ENCODE data around the gene KMT2D.

The KMT2D gene

DNA sequence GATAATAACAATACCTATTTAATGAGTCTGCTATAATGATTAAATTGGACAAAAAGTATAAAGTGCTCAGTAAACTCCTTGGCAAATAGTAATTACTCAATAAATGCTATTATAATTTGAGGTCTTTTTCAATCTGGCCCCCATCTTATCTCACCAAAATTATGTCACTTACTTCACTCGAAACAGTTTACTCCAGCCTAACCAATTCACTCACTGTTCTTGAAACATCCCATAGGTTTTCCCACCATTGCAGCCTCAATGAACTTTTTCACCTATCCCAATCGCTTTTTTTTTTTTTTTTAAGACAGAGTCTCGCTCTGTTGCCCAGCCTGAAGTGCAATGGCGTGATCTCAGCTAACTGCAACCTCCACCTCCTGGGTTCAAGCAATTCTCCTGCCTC is 24.6 kb downstream of the KMT2D start:
- DNase-seq (ENCODE audit: low read depth), result no peak

DNA sequence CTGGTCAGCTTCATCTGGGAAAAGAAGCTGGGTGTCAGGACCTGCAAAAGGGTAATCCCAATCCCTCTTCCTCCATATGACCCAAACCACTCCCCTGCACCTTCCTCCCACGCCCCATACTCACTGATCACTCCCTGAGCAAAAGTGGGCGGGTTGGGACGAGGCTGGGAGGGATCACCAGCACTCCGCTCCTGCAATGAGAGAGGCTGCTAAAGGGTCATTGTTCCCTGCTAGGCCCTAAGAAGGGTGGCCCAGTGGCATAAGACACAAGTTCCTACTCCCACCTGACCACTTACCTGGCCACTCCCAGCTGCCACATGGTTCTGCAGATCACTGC is 26.3 kb downstream of the KMT2D start:
- DNase-seq (ENCODE audit: low read depth), result no peak

DNA sequence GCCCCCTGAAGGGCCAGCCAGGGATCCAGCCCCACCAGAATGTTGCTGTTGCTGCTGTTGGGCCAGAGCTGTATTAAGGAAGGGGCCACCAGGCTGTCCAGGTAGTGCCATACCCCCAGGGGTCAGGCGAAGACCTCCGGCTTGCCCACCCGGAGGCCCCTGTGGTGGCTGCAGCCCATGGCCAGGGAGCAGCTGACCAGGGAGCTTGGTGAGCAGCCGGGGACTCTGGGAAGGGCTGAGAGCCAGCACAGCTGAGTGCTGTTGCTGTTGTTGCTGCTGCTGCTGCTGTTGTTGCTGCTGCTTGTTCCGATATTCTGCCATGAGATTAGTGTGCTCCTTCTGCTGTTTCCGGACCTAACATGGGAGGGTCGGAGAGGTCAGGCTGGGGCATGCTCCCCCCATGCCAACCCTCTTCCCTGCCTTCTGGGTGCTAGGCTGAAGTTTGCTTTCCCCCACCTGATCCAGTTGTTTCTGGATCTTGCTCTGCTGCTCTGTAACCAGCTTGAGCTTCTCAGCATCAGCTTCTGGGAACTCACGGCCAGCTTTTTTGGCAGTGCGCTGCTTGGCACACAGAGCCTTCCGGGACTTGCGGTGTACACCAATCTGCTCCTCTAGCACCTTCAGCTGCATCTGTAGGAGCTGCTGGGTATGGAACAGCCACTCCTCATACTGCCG is 26.8 kb downstream of the KMT2D start:
- no peak for DNase-seq (ENCODE audit: low read depth)

DNA sequence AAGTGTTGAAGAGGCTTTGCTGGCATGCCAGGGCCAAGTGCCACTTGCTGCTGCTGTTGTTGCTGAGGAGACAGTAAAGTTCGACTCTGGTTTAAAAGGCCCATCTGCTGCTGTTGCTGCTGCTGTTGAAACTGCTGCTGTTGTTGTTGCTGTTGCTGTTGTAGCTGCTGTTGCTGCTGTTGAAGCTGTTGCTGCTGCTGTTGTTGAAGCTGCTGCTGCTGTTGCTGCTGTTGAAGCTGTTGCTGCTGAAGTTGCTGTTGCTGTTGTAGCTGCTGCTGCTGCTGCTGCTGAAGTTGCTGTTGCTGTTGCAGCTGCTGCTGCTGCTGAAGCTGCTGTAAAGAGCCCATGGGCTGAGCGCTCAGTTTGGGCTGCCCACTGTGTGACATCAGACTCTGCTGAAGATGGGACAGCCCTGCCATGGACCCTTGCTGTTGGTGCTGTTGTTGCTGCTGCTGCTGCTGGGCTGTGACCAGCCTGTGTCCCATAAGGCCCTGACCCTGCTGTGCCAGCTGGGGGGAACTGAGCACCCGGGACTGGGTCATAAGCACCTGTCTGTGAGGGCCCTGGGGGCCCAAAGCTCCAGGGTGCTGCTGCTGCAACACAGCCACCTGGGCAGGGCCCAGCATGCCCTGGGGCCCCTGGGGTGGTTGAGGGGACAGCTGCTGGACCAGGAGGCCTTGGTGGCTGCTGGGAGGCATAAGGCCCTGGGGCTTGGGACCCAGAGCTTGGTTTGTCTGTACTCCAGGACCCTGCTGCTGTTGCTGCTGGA is 27.7 kb downstream of the KMT2D start:
- no peak for DNase-seq (ENCODE audit: low read depth)

DNA sequence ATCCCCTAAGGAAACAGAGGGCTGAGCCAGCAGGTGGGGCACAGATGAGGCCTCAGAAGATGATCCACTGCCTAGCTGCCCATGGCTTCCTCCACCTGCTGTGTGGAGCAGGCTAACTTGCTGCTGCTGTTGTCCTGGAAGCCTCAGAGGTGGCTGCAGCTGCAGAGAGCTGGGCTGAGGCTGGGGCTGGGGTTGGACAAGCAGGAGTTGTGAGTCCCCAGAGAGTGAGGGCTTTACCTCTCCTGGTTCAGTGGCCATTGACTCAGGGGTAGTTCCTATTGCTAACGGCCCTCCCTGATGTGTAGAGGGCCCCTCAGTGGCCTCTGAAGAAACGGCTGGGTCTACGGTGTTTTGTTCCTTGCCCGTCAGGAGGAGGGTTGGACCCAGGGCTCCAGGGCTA is 28.3 kb downstream of the KMT2D start:
- no peak for DNase-seq (ENCODE audit: low read depth)

GRCh38 chr12:49031573-49032161 is 28.9 kb downstream of the KMT2D start:
- DNase-seq (ENCODE audit: low read depth), result no peak

DNA sequence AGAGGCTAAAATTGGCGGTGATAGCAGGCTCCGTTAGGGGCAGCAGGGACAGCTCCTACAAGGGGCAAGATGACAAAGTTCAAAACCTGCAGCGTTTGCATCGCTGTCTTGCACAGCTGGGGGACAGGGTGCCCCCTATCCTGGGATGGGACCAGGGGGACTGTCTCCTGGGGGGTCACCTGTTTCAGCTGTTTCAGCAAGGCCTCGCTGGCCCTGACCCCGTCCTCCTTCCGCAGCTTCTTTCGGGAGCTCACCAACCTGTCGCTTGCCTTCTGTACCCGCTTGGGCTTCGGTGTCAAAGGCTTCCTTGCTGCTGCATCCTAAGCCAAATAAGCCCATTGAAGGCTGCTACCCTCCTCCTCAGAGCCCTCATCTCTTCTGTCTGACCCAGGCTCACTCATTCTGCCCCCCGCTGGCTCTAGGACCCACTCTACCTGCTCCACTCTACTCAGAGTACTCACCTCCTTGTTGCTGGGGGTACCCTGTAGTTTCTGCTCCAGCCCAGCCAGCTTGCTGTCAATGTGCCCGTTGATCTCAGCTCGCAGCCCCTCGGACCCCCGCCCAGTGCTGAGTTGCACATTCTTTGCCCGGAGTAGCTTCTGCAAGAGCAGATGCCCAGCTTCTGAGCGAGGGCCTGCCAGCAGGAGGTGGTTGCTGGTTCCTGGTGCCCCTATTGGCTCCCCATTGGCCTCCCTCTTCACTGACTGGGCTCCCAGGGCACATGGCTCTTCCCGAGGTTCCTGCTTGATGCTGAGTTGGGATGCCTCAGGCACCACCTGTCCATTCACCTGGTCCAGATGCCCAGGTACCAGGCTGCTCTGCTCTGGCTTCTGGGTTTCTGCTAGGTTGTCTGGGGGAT is 29.7 kb downstream of the KMT2D start:
- DNase-seq (ENCODE audit: low read depth), result no peak

DNA sequence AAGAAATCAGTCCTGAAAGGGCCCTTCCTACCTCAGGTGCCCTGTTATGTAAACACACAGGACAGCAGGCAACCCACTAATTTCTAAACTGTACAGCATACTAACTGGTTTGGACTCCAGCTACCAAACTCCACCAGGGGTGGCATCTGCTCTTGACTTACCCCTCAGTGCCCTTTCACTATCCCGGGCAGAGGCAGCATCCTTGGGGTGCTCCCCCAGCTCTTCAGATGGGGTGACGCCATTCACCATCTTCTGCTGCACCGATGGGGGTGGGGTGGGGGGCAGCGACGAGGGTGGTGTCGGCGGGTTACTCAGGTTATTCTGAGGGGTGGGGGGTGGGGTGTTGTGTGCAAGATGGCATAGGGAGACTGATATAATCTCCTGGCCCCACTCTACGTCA is 30.5 kb downstream of the KMT2D start:
- no peak for DNase-seq (ENCODE audit: low read depth)

- no peak for DNase-seq (ENCODE audit: low read depth)
Observed at GRCh38 chr12:49028666-49029275, 31.8 kb downstream of the KMT2D start.

- no peak for DNase-seq (ENCODE audit: low read depth)
Observed at GRCh38 chr12:49027846-49028555, 32.6 kb downstream of the KMT2D start.

DNA sequence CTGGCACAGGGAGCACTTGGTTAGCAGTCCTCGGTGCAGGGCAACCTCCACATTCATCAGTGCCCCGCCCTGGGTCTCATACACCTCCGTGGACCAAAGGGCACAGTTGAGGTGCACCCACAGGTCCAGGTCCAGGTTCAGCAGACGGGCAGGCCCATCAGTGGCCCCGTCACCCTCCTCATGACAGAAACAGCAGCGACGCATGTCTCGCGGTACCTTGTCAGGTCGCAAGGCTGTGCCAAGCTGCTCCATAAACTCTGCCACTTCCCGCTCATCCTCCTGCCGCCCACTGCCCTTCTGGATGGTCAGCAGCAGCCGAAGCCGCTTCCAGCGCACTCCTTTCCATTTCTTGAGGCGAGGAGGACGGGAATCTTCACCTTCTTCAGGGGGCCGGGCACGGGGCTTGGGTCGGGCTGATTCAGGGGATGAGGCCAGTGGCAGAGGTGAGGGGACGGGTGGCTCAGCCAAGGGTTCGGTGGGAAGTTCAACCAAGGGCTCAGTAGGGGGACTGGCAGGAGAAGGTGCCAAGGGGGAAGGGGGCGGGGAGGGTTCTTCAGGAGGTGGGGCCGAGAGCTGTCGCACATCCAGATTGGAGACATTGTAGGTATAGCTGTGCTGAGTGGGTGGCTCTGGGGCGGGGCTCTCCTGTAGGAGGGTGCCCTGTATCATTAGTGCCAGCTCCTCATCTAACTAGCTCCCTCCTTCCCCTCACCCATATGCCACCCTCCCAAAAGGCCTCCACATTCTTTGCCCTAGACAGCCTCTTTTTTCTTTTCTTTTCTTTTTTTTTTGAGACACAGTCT is 33.7 kb downstream of the KMT2D start:
- DNase-seq (ENCODE audit: low read depth), result no peak

DNA sequence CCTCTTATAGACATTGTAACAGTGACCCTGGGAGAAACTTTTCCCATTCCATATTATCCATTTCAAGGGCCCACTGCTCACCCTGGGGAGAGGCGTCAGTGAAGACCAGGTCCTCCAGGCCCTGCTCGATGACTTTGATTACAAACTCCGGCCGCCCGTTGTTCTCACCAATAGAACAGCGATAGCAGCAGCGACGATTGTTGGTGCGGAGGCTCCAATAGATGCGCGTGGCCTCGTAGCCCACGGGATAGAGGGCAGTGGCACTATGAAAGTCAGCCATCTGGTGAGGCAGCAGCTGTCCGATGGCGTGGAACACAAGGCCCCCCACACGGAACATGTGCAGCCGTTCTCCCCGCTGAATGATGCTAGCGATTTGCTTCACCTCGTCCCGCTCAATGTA is 34.5 kb downstream of the KMT2D start:
- no peak for DNase-seq (ENCODE audit: low read depth)

DNA sequence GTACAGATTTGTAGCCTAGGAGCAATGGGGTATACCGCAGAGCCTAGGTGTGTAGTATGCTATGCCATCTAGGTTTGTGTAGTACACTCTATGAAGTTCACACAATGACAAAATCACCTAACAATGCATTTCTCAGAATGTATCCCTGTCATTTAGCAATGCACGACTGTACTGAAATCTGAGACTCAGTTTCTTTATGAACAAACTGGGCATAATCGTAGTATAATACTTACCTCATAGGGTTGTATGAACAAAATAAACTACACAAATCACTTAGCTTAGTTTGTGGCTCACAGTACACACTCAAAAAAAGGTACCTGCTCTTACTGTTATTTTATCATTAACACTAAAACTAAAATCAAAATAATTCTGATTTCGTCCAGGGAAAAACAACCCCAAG is 35.1 kb downstream of the KMT2D start:
- DNase-seq (ENCODE audit: low read depth), result no peak

GRCh38 chr12:49024543-49024942 is 36.1 kb downstream of the KMT2D start:
- DNase-seq (ENCODE audit: low read depth), result no peak

GRCh38 chr12:49023812-49024211 is 36.8 kb downstream of the KMT2D start:
- DNase-seq (ENCODE audit: low read depth), result no peak

DNA sequence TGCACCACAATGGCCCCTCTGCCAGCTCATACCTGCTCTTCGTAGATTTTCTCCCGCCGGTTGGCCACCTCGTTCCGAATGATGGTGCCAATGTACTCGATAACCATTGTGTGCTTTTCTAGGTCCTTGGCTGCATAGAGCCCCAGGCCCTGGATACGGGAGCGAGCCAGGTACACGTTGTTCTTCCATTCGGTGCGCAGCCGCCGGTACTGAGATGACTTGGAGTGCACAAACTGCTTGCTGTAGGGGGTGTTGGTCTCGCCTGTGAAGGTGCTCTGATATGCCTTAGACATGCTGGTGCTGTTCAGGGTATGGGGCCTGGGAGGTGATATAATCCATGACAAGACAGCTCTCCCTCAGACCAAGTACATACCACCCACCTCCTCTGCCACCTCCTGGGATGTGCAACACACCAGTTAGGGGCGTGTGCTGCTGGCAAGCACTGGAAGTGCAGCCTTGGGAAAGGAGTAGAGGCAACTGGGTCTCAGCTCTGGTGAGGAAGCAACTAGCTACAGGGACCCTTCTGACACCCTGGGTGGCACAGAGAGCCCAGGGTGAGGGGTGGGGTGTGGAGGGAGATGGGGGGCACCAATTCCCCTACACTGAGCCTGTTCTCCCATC is 37.9 kb downstream of the KMT2D start:
- DNase-seq (ENCODE audit: low read depth), result no peak

DNA sequence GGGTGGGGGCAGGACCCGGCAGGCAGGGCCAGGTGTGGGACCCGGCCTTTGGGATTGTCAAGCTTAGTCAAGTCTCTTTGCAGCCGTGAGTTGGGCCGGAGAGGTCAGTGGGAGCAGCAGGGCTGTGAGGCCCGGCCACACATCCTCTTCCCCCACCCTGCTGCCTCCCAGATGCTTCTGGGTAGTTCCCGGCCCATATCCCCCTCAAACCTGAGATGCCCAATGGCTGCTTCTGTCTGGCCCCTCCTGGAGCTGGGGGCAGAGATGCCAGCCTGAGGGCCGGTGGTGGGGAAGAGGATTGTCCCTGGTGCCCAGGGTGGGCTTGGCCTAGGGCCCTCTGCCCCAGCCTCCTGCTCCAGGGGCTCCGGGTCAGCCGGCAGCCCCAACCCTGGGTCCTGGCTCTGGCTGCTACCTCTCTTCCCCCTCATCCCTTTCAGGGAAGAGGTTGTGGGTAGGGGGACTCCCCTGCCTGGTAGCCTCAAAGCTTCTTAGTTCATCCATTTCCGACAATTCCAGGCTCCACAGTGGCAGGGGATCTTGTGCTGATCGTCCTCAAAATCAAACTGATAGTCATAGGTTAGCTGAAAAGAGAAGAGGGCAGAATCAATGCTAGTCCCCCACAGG is 39.2 kb downstream of the KMT2D start:
- DNase-seq (ENCODE audit: low read depth), result no peak

- DNase-seq (ENCODE audit: low read depth), result no peak
Observed at GRCh38 chr12:49020441-49020840, 40.2 kb downstream of the KMT2D start.

DNA sequence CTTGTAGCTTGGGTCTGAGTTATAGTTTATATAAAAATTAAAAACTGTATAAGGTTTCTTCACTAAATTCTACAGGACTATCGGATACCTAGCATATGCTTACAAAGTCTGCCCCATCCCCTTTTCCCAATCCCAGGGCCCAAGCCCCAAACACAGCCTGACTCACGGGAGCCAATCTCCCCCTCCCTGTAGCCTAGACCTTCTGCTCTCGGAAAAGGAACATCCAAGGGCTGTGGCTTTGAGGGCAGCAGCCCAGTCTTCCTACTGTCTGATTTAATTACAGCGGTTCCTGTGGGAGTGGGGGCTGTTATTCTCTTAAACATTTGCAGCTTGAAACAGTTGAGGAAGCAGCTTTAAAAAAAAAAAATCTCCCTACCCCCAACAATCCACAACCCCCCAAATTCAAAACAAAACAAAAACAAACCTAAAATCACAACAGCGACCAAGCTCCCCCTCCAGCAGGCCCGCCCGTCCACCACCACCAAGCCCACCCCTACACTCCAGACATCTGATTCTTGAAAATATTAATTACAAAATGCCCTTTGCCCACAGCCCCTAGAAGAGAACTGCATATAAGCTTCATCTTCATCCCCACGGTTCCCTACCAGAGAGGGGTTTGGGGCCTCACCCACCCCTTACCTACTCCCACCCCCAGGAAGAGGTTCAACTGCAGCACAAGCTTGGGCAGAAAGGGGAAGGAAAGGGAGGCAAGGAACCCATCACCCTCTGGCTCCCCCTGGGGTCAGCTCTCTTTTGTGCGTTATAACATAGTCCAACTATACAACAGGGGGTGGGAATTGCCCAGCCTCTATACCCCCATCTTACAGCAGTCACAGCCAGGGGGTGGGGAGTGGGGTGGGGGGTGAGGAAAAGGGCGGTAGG is 40.9 kb downstream of the KMT2D start:
- no peak for DNase-seq (ENCODE audit: low read depth)
